Osteoblast (primary cell): ENCODE measurements around the gene HAUS5. TPM values are rescaled to one million over a fixed set of nuclear protein-coding genes. Genes with fewer than 3 reads are reported as not detected.

Experiments
- DNase-seq: peaks from one replicate; pipeline ENCODE4 v3.0.0; 2011; ENCODE audit warnings: low spot score, mixed read lengths; ENCODE audit not compliant: insufficient read length; ENCODE audit errors: missing footprints
- H2AFZ ChIP-seq: 2 replicates; pipeline ENCODE4 v1.6.0; 2011; ENCODE audit warnings: mild to moderate bottlenecking, low read length
- H3K27ac ChIP-seq: 2 replicates; pipeline ENCODE4 v1.5.1; 2011; ENCODE audit warnings: mild to moderate bottlenecking, low read depth, low read length, moderate library complexity
- H3K27me3 ChIP-seq: 2 replicates; pipeline ENCODE4 v1.6.0; 2012; ENCODE audit warnings: mild to moderate bottlenecking, control low read depth, inconsistent platforms, low read length, moderate library complexity; ENCODE audit not compliant: insufficient read depth
- H3K36me3 ChIP-seq: 2 replicates; pipeline ENCODE4 v1.5.1; 2011; ENCODE audit warnings: mild to moderate bottlenecking, low read length, control low read depth, moderate library complexity; ENCODE audit not compliant: insufficient read depth
- H3K4me1 ChIP-seq: 2 replicates; pipeline ENCODE4 v1.5.1; 2011; ENCODE audit warnings: mild to moderate bottlenecking, low read length, control low read depth, moderate library complexity; ENCODE audit not compliant: insufficient read depth
- H3K4me2 ChIP-seq: 2 replicates; pipeline ENCODE4 v1.6.0; 2011; ENCODE audit warnings: mild to moderate bottlenecking, low read length; ENCODE audit not compliant: insufficient read depth
- H3K4me3 ChIP-seq: fragments of 200-600 bp; sonication (generic); 3 replicates; pipeline ENCODE4 v1.5.1; 2012; ENCODE audit warnings: mild to moderate bottlenecking, low read length, inconsistent platforms; ENCODE audit not compliant: insufficient read depth
- H3K79me2 ChIP-seq: 2 replicates; pipeline ENCODE4 v1.6.0; 2012; ENCODE audit warnings: mild to moderate bottlenecking, low read length, control low read depth, inconsistent platforms; ENCODE audit not compliant: insufficient read depth
- H3K9me3 ChIP-seq: 2 replicates; pipeline ENCODE4 v1.5.1; 2011; ENCODE audit warnings: low read depth, low read length, control low read depth
- H4K20me1 ChIP-seq: 2 replicates; pipeline ENCODE4 v1.6.0; 2012; ENCODE audit warnings: mild to moderate bottlenecking, low read length, control low read depth; ENCODE audit not compliant: insufficient read depth
- total RNA-seq: library from RNA; depleted of rRNA; stranded (reverse); fragments of >200 nt; gene quantifications from 2 replicates; pipeline ENCODE4 v1.2.3, GENCODE V29; 2012
- TF ChIP-seq, protein P1 (sequence below): IDR thresholded peaks from 2 replicates; pipeline ENCODE4 v1.5.1; 2011; ENCODE audit warnings: mild to moderate bottlenecking, low read depth, low read length, moderate library complexity; ENCODE audit errors: extremely low read depth

Gene HAUS5
- total RNA-seq, 1 donor = 4.7 TPM

- no peaks in the 10 kb centered on the region for H3K4me1 ChIP-seq
- peaks cover 52% of the 10 kb centered on the region for H3K36me3 ChIP-seq
- no peak overlapping the region for H3K27ac ChIP-seq
- no peak overlapping the region for H3K4me3 ChIP-seq
- no peaks in the 10 kb centered on the region for H3K9me3 ChIP-seq
- no peaks in the 10 kb centered on the region for H4K20me1 ChIP-seq
- no peak overlapping the region for H2AFZ ChIP-seq
- H3K4me2 ChIP-seq = no peak overlapping the region
- DNase-seq = peak; percentile 88
- H3K27me3 ChIP-seq = no peaks in the 10 kb centered on the region
- TF ChIP-seq, protein P1, sequence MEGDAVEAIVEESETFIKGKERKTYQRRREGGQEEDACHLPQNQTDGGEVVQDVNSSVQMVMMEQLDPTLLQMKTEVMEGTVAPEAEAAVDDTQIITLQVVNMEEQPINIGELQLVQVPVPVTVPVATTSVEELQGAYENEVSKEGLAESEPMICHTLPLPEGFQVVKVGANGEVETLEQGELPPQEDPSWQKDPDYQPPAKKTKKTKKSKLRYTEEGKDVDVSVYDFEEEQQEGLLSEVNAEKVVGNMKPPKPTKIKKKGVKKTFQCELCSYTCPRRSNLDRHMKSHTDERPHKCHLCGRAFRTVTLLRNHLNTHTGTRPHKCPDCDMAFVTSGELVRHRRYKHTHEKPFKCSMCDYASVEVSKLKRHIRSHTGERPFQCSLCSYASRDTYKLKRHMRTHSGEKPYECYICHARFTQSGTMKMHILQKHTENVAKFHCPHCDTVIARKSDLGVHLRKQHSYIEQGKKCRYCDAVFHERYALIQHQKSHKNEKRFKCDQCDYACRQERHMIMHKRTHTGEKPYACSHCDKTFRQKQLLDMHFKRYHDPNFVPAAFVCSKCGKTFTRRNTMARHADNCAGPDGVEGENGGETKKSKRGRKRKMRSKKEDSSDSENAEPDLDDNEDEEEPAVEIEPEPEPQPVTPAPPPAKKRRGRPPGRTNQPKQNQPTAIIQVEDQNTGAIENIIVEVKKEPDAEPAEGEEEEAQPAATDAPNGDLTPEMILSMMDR = no peak
- H3K79me2 ChIP-seq = no peaks in the 10 kb centered on the region
Observed at GRCh38 chr19:35636651-35637050, 24.1 kb downstream of the HAUS5 start.

DNA sequence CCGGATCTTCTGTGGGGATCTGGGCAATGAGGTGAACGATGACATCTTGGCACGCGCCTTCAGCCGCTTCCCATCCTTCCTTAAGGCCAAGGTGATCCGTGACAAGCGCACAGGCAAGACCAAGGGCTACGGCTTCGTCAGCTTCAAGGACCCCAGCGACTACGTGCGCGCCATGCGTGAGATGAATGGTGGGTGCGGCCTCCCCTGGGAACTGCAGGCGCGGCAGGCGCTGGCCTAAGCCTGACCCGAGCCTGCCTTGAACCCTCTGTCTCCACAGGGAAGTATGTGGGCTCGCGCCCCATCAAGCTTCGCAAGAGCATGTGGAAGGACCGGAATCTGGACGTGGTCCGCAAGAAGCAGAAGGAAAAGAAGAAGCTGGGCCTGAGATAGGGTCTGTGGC, 24.6 kb downstream of the HAUS5 start:
- H2AFZ ChIP-seq = no peak overlapping the region
- no peaks in the 10 kb centered on the region for H3K27me3 ChIP-seq
- TF ChIP-seq, protein P1 = no peak
- H3K79me2 ChIP-seq = no peaks in the 10 kb centered on the region
- no peak overlapping the region for H3K4me3 ChIP-seq
- no peak overlapping the region for H3K4me2 ChIP-seq
- peak; percentile 71 for DNase-seq
- no peak overlapping the region for H3K27ac ChIP-seq
- H3K9me3 ChIP-seq = no peaks in the 10 kb centered on the region
- H4K20me1 ChIP-seq = no peaks in the 10 kb centered on the region
- H3K36me3 ChIP-seq = peaks cover 47% of the 10 kb centered on the region
- H3K4me1 ChIP-seq = peaks cover 5% of the 10 kb centered on the region

DNA sequence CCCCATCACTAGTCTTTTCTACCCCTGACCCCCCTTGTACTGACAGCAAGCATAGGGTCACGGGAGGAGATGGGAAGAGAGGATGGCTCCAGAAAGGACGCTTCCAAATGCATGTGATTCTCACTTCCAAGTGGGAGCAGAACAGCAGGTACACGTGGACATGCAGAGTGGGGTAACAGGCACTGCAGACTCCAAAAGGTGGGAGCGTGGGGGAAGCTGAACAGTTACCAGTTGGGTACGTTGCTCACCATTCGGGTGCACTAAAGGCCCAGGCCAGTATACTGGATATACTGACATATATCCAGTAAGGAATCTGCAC, 26.7 kb downstream of the HAUS5 start:
- peaks cover 28% of the 10 kb centered on the region for H3K36me3 ChIP-seq
- peak; percentile 58 for DNase-seq
- no peaks in the 10 kb centered on the region for H3K79me2 ChIP-seq
- no peaks in the 10 kb centered on the region for H3K27me3 ChIP-seq
- H3K27ac ChIP-seq = no peak overlapping the region
- H3K4me2 ChIP-seq = no peak overlapping the region
- no peaks in the 10 kb centered on the region for H4K20me1 ChIP-seq
- H3K4me3 ChIP-seq = no peak overlapping the region
- TF ChIP-seq, protein P1 = no peak
- H2AFZ ChIP-seq = no peak overlapping the region
- H3K4me1 ChIP-seq = peaks cover 6% of the 10 kb centered on the region
- no peaks in the 10 kb centered on the region for H3K9me3 ChIP-seq

DNA sequence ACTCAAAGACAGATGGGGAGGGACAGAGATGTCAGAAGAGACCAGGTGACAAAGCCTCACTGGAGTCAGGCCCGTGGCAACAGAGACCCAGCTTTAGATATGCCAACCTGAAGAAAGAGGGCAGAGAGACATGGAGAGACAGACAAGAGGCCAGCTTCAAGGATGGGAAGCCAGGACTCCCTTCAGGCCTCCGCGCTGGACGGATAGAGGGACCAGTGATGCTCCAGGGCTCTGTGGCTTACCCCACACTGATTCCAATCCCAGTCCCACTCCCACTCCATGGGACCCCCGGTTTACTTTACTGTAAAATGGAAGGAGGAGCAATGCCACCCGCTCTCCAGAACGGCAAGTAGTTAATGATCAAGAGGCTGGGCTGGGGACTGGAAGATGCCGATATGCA, 27.3 kb downstream of the HAUS5 start:
- H3K36me3 ChIP-seq = peaks cover 22% of the 10 kb centered on the region
- peak; percentile 60 for DNase-seq
- no peaks in the 10 kb centered on the region for H3K27me3 ChIP-seq
- no peak overlapping the region for H3K4me2 ChIP-seq
- TF ChIP-seq, protein P1 = no peak
- H4K20me1 ChIP-seq = no peaks in the 10 kb centered on the region
- no peak overlapping the region for H3K27ac ChIP-seq
- no peak overlapping the region for H3K4me3 ChIP-seq
- peaks cover 6% of the 10 kb centered on the region for H3K4me1 ChIP-seq
- no peaks in the 10 kb centered on the region for H3K79me2 ChIP-seq
- no peaks in the 10 kb centered on the region for H3K9me3 ChIP-seq
- H2AFZ ChIP-seq = no peak overlapping the region
